Body of pancreas (tissue), 4 donors: ENCODE results near the gene TTYH2. TPM values are rescaled to one million over a fixed set of nuclear protein-coding genes. Genes with fewer than 3 reads are reported as not detected.

Source experiments
- ATAC-seq: fragments of 150-250 bp; one replicate; pipeline ENCODE4 v1.9.1; 2016
- DNase-seq, 4 donors: peaks; one replicate each; pipeline ENCODE4 v3.0.0-alpha.2; 2019
- H3K27ac ChIP-seq, 4 donors: fragments of 200-600 bp; sonication (generic); 1 replicate in 3 of 4; 2 replicates in 1 of 4; pipeline versions ENCODE4 v1.5.1 to v1.6.1; 2016 to 2019; ENCODE audit warnings: mild to moderate bottlenecking in 1 of 4, mixed read lengths in 1 of 4, moderate library complexity in 1 of 4
- H3K27me3 ChIP-seq, 2 donors: fragments of 200-600 bp; sonication (generic); one replicate each; pipeline ENCODE4 v1.6.0; 2016; ENCODE audit warnings: mild to moderate bottlenecking in 1 of 2
- H3K36me3 ChIP-seq, 2 donors: fragments of 200-600 bp; sonication (generic); replicated peaks in 1 of 2; 2 replicates each; pipeline ENCODE4 v1.5.1; 2016; ENCODE audit warnings: low read depth in 2 of 2; ENCODE audit not compliant: insufficient read depth in 1 of 2
- H3K4me1 ChIP-seq: fragments of 200-600 bp; sonication (generic); one replicate; pipeline ENCODE4 v1.6.0; 2016
- H3K4me3 ChIP-seq, 2 donors: fragments of 200-600 bp; sonication (generic); 1 replicate in 1 of 2; 2 replicates in 1 of 2; pipeline ENCODE4 v1.5.1; 2016 to 2019
- H3K9me3 ChIP-seq, 3 donors: fragments of 200-600 bp; sonication (generic); 1 replicate in 2 of 3; 2 replicates in 1 of 3; pipeline ENCODE4 v1.5.1; 2016
- CTCF ChIP-seq, 7 experiments: fragments of 450-650 bp in 4 of 7; fragments of 200-600 bp in 3 of 7; sonication (generic) in 3 of 7; IDR thresholded peaks; one replicate each; pipeline ENCODE4 v1.5.1; 2016 to 2019; ENCODE audit warnings: antibody characterized with exemption in 7 of 7
- POLR2A ChIP-seq, 3 donors: fragments of 450-650 bp; IDR thresholded peaks; one replicate each; pipeline ENCODE4 v1.6.1; 2016; ENCODE audit warnings: antibody characterized with exemption in 3 of 3, mild to moderate bottlenecking in 2 of 3
- WGBS, 2 donors: methylation state at CpG; one replicate each; pipeline ENCODE4 v1.1.5; 2017; 5-methylcytosine and 5-hydroxymethylcytosine counted together
- intact Hi-C: fragments of 100-400 bp; cut with DNase I; formaldehyde crosslinking; loops from one replicate; pipeline ENCODE4 v1.15.1; 2023
- total RNA-seq, 2 donors: library from RNA; depleted of rRNA; stranded (reverse); fragments of >200 nt; gene quantifications; one replicate each; pipeline ENCODE4 v1.1.0, GENCODE V29; 2016

Gene TTYH2
- total RNA-seq, 2 donors from 2014 or later: 8.0 to 14.8 TPM

GRCh38 chr17:74241431-74241830 is 28.1 kb downstream of the TTYH2 start:
- ATAC-seq (no peak), DNase-seq (peak in 1 of 4 donors; percentile 48)
- intact Hi-C loops: no loop called here
- Histone ChIP-seq H3K27ac (no peak overlapping the region), H3K9me3 (no peaks in the 10 kb centered on the region), H3K27me3 (no peaks in the 10 kb centered on the region), H3K4me3 (no peak overlapping the region), H3K4me1 (no peaks in the 10 kb centered on the region), H3K36me3 (no peaks in the 10 kb centered on the region)
- TF ChIP-seq POLR2A (IDR thresholded peaks at IDR 0.05) (no peak), CTCF (IDR thresholded peaks at IDR 0.05) (no peak)
- 58 to 82% methylated on average over 10 of the region's 10 CpGs for WGBS, 2 donors

GRCh38 chr17:74241847-74242246 is 28.5 kb downstream of the TTYH2 start:
- H3K27ac ChIP-seq: no peak overlapping the region
- WGBS, 2 donors: 79 to 86% methylated on average over 1 to 2 of the region's 2 CpGs
- no peaks in the 10 kb centered on the region for H3K4me1 ChIP-seq
- TF ChIP-seq CTCF (IDR thresholded peaks at IDR 0.05): no peak
- TF ChIP-seq POLR2A (IDR thresholded peaks at IDR 0.05): no peak
- H3K27me3 ChIP-seq: no peaks in the 10 kb centered on the region
- H3K36me3 ChIP-seq: no peaks in the 10 kb centered on the region
- ATAC-seq: no peak
- intact Hi-C loops: no loop called here
- H3K9me3 ChIP-seq: no peaks in the 10 kb centered on the region
- DNase-seq: no peak
- no peak overlapping the region for H3K4me3 ChIP-seq

- Histone ChIP-seq H3K4me1 (no peaks in the 10 kb centered on the region), H3K36me3 (no peaks in the 10 kb centered on the region), H3K4me3 (no peak overlapping the region), H3K9me3 (no peaks in the 10 kb centered on the region), H3K27me3 (no peaks in the 10 kb centered on the region), H3K27ac (no peak overlapping the region)
- TF ChIP-seq POLR2A (IDR thresholded peaks at IDR 0.05): no peak
- no peak for TF ChIP-seq CTCF (IDR thresholded peaks at IDR 0.05)
- 80 to 94% methylated on average over 1 to 13 of the region's 13 CpGs for WGBS, 2 donors
- DNase-seq (no peak), ATAC-seq (no peak)
- intact Hi-C loops: no loop called here
Measured at GRCh38 chr17:74243013-74243755, 29.8 kb downstream of the TTYH2 start.

- ATAC-seq (no peak), DNase-seq (no peak)
- Histone ChIP-seq H3K9me3 (no peaks in the 10 kb centered on the region), H3K4me1 (no peaks in the 10 kb centered on the region), H3K27me3 (no peaks in the 10 kb centered on the region), H3K4me3 (no peak overlapping the region), H3K27ac (no peak overlapping the region), H3K36me3 (no peaks in the 10 kb centered on the region)
- TF ChIP-seq POLR2A (IDR thresholded peaks at IDR 0.05) (no peak), CTCF (IDR thresholded peaks at IDR 0.05) (no peak)
- 95 to 97% methylated on average over 5 to 10 of the region's 10 CpGs for WGBS, 2 donors
- intact Hi-C loops: no loop called here
Measured at GRCh38 chr17:74244128-74244527, 30.8 kb downstream of the TTYH2 start.

GRCh38 chr17:74244548-74244947 is 31.2 kb downstream of the TTYH2 start:
- ATAC-seq: no peak
- intact Hi-C loops: no loop called here
- no peak for DNase-seq

More at GRCh38 chr17:74244548-74244947, 31.2 kb downstream of the TTYH2 start:
- Histone ChIP-seq H3K36me3 (no peaks in the 10 kb centered on the region), H3K4me1 (no peaks in the 10 kb centered on the region), H3K27me3 (no peaks in the 10 kb centered on the region), H3K27ac (no peak overlapping the region), H3K9me3 (no peaks in the 10 kb centered on the region), H3K4me3 (no peak overlapping the region)
- TF ChIP-seq POLR2A (IDR thresholded peaks at IDR 0.05): no peak
- 77 to 80% methylated on average over 6 of the region's 6 CpGs for WGBS, 2 donors
